HG03521 (cell line): ENCODE data around the gene PPFIA4.
"Not testable (repeated sequence)": the region's sequence is repeated elsewhere in the genome, so short reads cannot be mapped to it uniquely, and the experiment has no call there.

Source experiments
- ATAC-seq: cut with Tn5 transposase; IDR thresholded peaks from one replicate; pipeline ENCODE4 v1.9.1; 2021; ENCODE audit warnings: mild to moderate bottlenecking, moderate library complexity; ENCODE audit not compliant: unreplicated experiment

The PPFIA4 gene

GRCh38 chr1:203017061-203017460 lies 9.2 kb upstream of the PPFIA4 start:
- ATAC-seq, result no peak

GRCh38 chr1:203017692-203018091 lies 8.6 kb upstream of the PPFIA4 start:
- ATAC-seq, result no peak

GRCh38 chr1:203022855-203023254 lies 3.4 kb upstream of the PPFIA4 start:
- not testable (repeated sequence) for ATAC-seq

- no peak for ATAC-seq
Observed at GRCh38 chr1:203025686-203026030, 633 bp upstream of the PPFIA4 start.

- peak; percentile 13 for ATAC-seq
Observed at GRCh38 chr1:203026666-203027663, 674 bp downstream of the PPFIA4 start.

- ATAC-seq, result no peak
Observed at GRCh38 chr1:203028067-203028783, 1.9 kb downstream of the PPFIA4 start.

- no peak for ATAC-seq
Observed at GRCh38 chr1:203028784-203029553, 2.7 kb downstream of the PPFIA4 start.

GRCh38 chr1:203031467-203031866 lies 5.2 kb downstream of the PPFIA4 start:
- ATAC-seq, result no peak

GRCh38 chr1:203033287-203033686 lies 7.0 kb downstream of the PPFIA4 start:
- ATAC-seq, result no peak

GRCh38 chr1:203033917-203034316 lies 7.6 kb downstream of the PPFIA4 start:
- no peak for ATAC-seq

GRCh38 chr1:203034422-203035110 lies 8.3 kb downstream of the PPFIA4 start:
- ATAC-seq, result no peak

GRCh38 chr1:203035111-203036000 lies 9.1 kb downstream of the PPFIA4 start:
- ATAC-seq, result no peak

GRCh38 chr1:203036135-203036534 lies 9.8 kb downstream of the PPFIA4 start:
- no peak for ATAC-seq

GRCh38 chr1:203036537-203036936 lies 10.2 kb downstream of the PPFIA4 start:
- ATAC-seq, result no peak

GRCh38 chr1:203037509-203038190 lies 11.4 kb downstream of the PPFIA4 start:
- ATAC-seq, result no peak

- no peak for ATAC-seq
Observed at GRCh38 chr1:203038217-203038741, 12.0 kb downstream of the PPFIA4 start.

GRCh38 chr1:203038891-203039608 lies 12.8 kb downstream of the PPFIA4 start:
- ATAC-seq, result no peak
